Measurements from ENCODE around the gene FEM1C. TPM values are rescaled to one million over a fixed set of nuclear protein-coding genes. Genes with fewer than 3 reads are reported as not detected.
A peak's percentile ranks its signal among the peaks of the same experiment; 100 is the strongest.

The FEM1C gene
- total RNA-seq, 1 donor from 2014 or later, result 18.9 TPM

- H3K4me3 ChIP-seq (ENCODE audit: low read depth, low read length), result no peak overlapping the region
- no peaks in the 10 kb centered on the region for H3K27me3 ChIP-seq (ENCODE audit: control insufficient read depth, insufficient read depth, low read length)
- no peak for TF ChIP-seq CTCF (IDR thresholded peaks at IDR 0.05; ENCODE audit: insufficient read depth, low read length, poor library complexity, severe bottlenecking)
- no peak for DNase-seq (ENCODE audit: low read depth)
- no peaks in the 10 kb centered on the region for H3K36me3 ChIP-seq (ENCODE audit: control insufficient read depth, insufficient read depth, low read length)
These were observed 842 bp upstream of the FEM1C start for GRCh38 chr5:115545351-115545882.

- DNase-seq (ENCODE audit: low read depth), result no peak
- TF ChIP-seq CTCF (IDR thresholded peaks at IDR 0.05; ENCODE audit: insufficient read depth, low read length, poor library complexity, severe bottlenecking), result no peak
- Histone ChIP-seq H3K27me3 (ENCODE audit: control insufficient read depth, insufficient read depth, low read length) (no peaks in the 10 kb centered on the region), H3K4me3 (ENCODE audit: low read depth, low read length) (peak overlapping the region; percentile 74), H3K36me3 (ENCODE audit: control insufficient read depth, insufficient read depth, low read length) (no peaks in the 10 kb centered on the region)
These were observed 536 bp downstream of the FEM1C start for GRCh38 chr5:115544043-115544435.

GRCh38 chr5:115543365-115544042, 1.1 kb downstream of the FEM1C start:
- peak overlapping the region; percentile 74 for H3K4me3 ChIP-seq (ENCODE audit: low read depth, low read length)
- no peak for TF ChIP-seq CTCF (IDR thresholded peaks at IDR 0.05; ENCODE audit: insufficient read depth, low read length, poor library complexity, severe bottlenecking)
- no peaks in the 10 kb centered on the region for H3K36me3 ChIP-seq (ENCODE audit: control insufficient read depth, insufficient read depth, low read length)
- no peaks in the 10 kb centered on the region for H3K27me3 ChIP-seq (ENCODE audit: control insufficient read depth, insufficient read depth, low read length)
- DNase-seq (ENCODE audit: low read depth), result no peak

GRCh38 chr5:115542651-115543364, 1.8 kb downstream of the FEM1C start:
- Histone ChIP-seq H3K4me3 (ENCODE audit: low read depth, low read length) (peak overlapping the region; percentile 74), H3K27me3 (ENCODE audit: control insufficient read depth, insufficient read depth, low read length) (no peaks in the 10 kb centered on the region), H3K36me3 (ENCODE audit: control insufficient read depth, insufficient read depth, low read length) (no peaks in the 10 kb centered on the region)
- DNase-seq (ENCODE audit: low read depth), result no peak
- no peak for TF ChIP-seq CTCF (IDR thresholded peaks at IDR 0.05; ENCODE audit: insufficient read depth, low read length, poor library complexity, severe bottlenecking)

- Histone ChIP-seq H3K27me3 (ENCODE audit: control insufficient read depth, insufficient read depth, low read length) (no peaks in the 10 kb centered on the region), H3K4me3 (ENCODE audit: low read depth, low read length) (peak overlapping the region; percentile 74), H3K36me3 (ENCODE audit: control insufficient read depth, insufficient read depth, low read length) (no peaks in the 10 kb centered on the region)
- no peak for DNase-seq (ENCODE audit: low read depth)
- TF ChIP-seq CTCF (IDR thresholded peaks at IDR 0.05; ENCODE audit: insufficient read depth, low read length, poor library complexity, severe bottlenecking), result no peak
These were observed 2.5 kb downstream of the FEM1C start for GRCh38 chr5:115542086-115542485.
